HepG2 (cell line): ENCODE data around the gene ZNF512B. TPM values are rescaled to one million over a fixed set of nuclear protein-coding genes. Genes with fewer than 3 reads are reported as not detected.

Experiments
- BRD4 ChIP-seq: sonication (generic); formaldehyde crosslinking; IDR thresholded peaks from 2 replicates; pipeline ENCODE4 v1.4.0; 2020; ENCODE audit warnings: missing genetic modification reagents
- CCDC6 ChIP-seq: sonication (generic); formaldehyde crosslinking; IDR thresholded peaks from 2 replicates; pipeline ENCODE4 v1.8.1; 2022; ENCODE audit warnings: mild to moderate bottlenecking, missing genetic modification reagents, moderate library complexity
- ELF4 ChIP-seq: sonication (generic); formaldehyde crosslinking; IDR thresholded peaks from 2 replicates; pipeline ENCODE4 v1.5.0; 2020; ENCODE audit warnings: missing genetic modification reagents, mild to moderate bottlenecking, moderate library complexity, borderline replicate concordance
- GFI1 ChIP-seq: sonication (generic); formaldehyde crosslinking; IDR thresholded peaks from 2 replicates; pipeline ENCODE4 v1.5.0; 2020; ENCODE audit warnings: missing genetic modification reagents, mild to moderate bottlenecking, borderline replicate concordance
- MLLT10 ChIP-seq: sonication (generic); formaldehyde crosslinking; IDR thresholded peaks from 2 replicates; pipeline ENCODE4 v1.4.0; 2020; ENCODE audit warnings: missing genetic modification reagents
- NONO ChIP-seq, 2 experiments: fragments of 450-650 bp in 1 of 2; sonication (generic) in 1 of 2; formaldehyde crosslinking in 1 of 2; IDR thresholded peaks in 1 of 2; conservative IDR thresholded peaks in 1 of 2; 2 replicates each; pipeline versions ENCODE4 v1.6.1 to v1.8.0; 2017 to 2022; ENCODE audit warnings: mild to moderate bottlenecking in 1 of 2, missing genetic modification reagents in 1 of 2, moderate library complexity in 1 of 2
- REL ChIP-seq: sonication (generic); formaldehyde crosslinking; conservative IDR thresholded peaks from 2 replicates; pipeline ENCODE4 v1.8.0; 2022; ENCODE audit warnings: mild to moderate bottlenecking, missing genetic modification reagents, moderate library complexity
- SMAD3 ChIP-seq: sonication (generic); formaldehyde crosslinking; IDR thresholded peaks from 2 replicates; pipeline ENCODE4 v1.4.0; 2020; ENCODE audit warnings: missing genetic modification reagents
- SPEN ChIP-seq: sonication (generic); formaldehyde crosslinking; IDR thresholded peaks from 2 replicates; pipeline ENCODE4 v1.5.1; 2020; ENCODE audit warnings: low read depth, mild to moderate bottlenecking, missing genetic modification reagents
- SRSF4 ChIP-seq: fragments of 200-400 bp; formaldehyde crosslinking; IDR thresholded peaks from one replicate; pipeline ENCODE4 v1.6.1; 2018; ENCODE audit warnings: mild to moderate bottlenecking, low read depth, low read length, moderate library complexity; ENCODE audit not compliant: poor library complexity, severe bottlenecking
- TCF7 ChIP-seq: sonication (generic); IDR thresholded peaks from 2 replicates; pipeline ENCODE4 v1.6.1; 2016; ENCODE audit warnings: antibody characterized with exemption, low read depth
- ZBTB14 ChIP-seq: sonication (generic); formaldehyde crosslinking; IDR thresholded peaks from 2 replicates; pipeline ENCODE4 v1.4.0; 2020; ENCODE audit warnings: missing genetic modification reagents
- ZBTB38 ChIP-seq: sonication (generic); formaldehyde crosslinking; IDR thresholded peaks from 2 replicates; pipeline ENCODE4 v1.5.1; 2020; ENCODE audit warnings: mild to moderate bottlenecking, missing genetic modification reagents
- ZKSCAN5 ChIP-seq: sonication (generic); formaldehyde crosslinking; IDR thresholded peaks from 2 replicates; pipeline ENCODE4 v1.5.1; 2020; ENCODE audit warnings: mild to moderate bottlenecking, missing genetic modification reagents
- ZNF10 ChIP-seq: sonication (generic); formaldehyde crosslinking; IDR thresholded peaks from 2 replicates; pipeline ENCODE4 v1.4.0; 2020; ENCODE audit warnings: mild to moderate bottlenecking, low read depth, missing genetic modification reagents, borderline replicate concordance
- ZNF274 ChIP-seq: sonication (generic); formaldehyde crosslinking; IDR thresholded peaks from 2 replicates; pipeline ENCODE4 v1.5.1; 2020; ENCODE audit warnings: mild to moderate bottlenecking, missing genetic modification reagents
- ZNF552 ChIP-seq: sonication (generic); formaldehyde crosslinking; IDR thresholded peaks from 2 replicates; pipeline ENCODE4 v1.9.0; 2022; ENCODE audit warnings: missing genetic modification reagents, mild to moderate bottlenecking, borderline replicate concordance
- ZNF598 ChIP-seq: sonication (generic); formaldehyde crosslinking; IDR thresholded peaks from 2 replicates; pipeline ENCODE4 v1.5.1; 2020; ENCODE audit warnings: mild to moderate bottlenecking, missing genetic modification reagents, borderline replicate concordance
- ZNF678 ChIP-seq: sonication (generic); formaldehyde crosslinking; IDR thresholded peaks from 2 replicates; pipeline ENCODE4 v1.4.0; 2020; ENCODE audit warnings: mild to moderate bottlenecking, missing genetic modification reagents
- ZNF703 ChIP-seq: sonication (generic); formaldehyde crosslinking; IDR thresholded peaks from 2 replicates; pipeline ENCODE4 v1.5.1; 2020; ENCODE audit warnings: missing genetic modification reagents, mild to moderate bottlenecking, moderate library complexity, borderline replicate concordance
- ZNF709 ChIP-seq: sonication (generic); formaldehyde crosslinking; IDR thresholded peaks from 2 replicates; pipeline ENCODE4 v1.5.0; 2020; ENCODE audit warnings: mild to moderate bottlenecking, missing genetic modification reagents
- polyA plus RNA-seq, 8 experiments: library from polyadenylated mRNA; depleted of rRNA in 3 of 8; stranded (reverse) in 7 of 8; unstranded in 1 of 8; fragments of >200 nt; fragmentation: Illumina TruSeq in 4 of 8; extraction: Trizol in 4 of 8; gene quantifications; 2 replicates each; pipeline versions ENCODE4 v1.2.1 to v1.2.3, GENCODE V29; 2011 to 2016; ENCODE audit warnings: low read depth in 4 of 8, missing spikeins in 1 of 8, mixed read lengths in 1 of 8; ENCODE audit not compliant: insufficient read depth in 1 of 8
- total RNA-seq, 5 experiments: library from RNA; depleted of rRNA; stranded (reverse); fragments of >200 nt; fragmentation: Illumina TruSeq; extraction: Trizol; gene quantifications; 2 replicates each; pipeline ENCODE4 v1.2.3, GENCODE V29; 2016; ENCODE audit warnings: low read depth in 1 of 5
- TF ChIP-seq, protein P1 (sequence below): sonication (generic); formaldehyde crosslinking; IDR thresholded peaks from 2 replicates; pipeline ENCODE4 v1.4.0; 2020; ENCODE audit warnings: missing genetic modification reagents
- TF ChIP-seq, protein P2 (sequence below): IDR thresholded peaks from 2 replicates; pipeline ENCODE4 v1.6.1; 2016; ENCODE audit warnings: mild to moderate bottlenecking

Gene ZNF512B
- total and polyA plus RNA-seq, 2 of the 13 experiments (the other 11 are each of a cell fraction or from before 2014, with no cell fraction given): 11.5 to 30.6 TPM

DNA sequence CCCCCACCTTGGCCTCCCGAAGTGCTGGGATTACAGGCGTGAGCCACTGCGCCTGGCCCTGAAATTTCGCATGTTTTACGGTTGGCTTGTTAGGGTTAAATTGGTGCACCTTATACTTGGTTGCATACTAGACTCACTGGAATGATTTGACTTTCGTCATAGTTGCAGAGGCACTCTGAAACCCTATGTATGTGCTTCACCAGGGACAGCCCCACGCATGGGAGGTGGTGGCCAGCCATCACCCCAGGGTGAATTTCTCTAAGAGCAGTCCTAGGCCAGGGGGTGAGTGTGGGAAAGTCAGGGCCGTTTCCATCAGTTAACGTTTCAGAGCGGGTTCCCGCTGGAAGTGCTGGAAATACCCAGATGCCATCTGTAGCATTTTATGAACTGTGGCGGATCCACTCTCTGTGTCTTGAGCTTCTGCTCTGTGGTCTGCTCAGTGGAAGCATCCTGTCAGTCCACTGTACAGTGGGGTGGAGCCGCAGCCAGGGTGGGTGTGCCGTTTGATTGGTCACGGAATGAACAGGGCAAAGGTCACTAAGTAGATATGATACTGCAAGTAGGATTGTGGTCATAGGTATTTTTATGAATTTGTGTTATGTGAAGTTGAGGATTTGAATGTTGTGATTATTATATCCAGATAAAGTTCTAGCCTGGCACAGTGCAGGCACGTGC, 61.6 kb downstream of the ZNF512B start (continued):
- TF ChIP-seq, protein P1, sequence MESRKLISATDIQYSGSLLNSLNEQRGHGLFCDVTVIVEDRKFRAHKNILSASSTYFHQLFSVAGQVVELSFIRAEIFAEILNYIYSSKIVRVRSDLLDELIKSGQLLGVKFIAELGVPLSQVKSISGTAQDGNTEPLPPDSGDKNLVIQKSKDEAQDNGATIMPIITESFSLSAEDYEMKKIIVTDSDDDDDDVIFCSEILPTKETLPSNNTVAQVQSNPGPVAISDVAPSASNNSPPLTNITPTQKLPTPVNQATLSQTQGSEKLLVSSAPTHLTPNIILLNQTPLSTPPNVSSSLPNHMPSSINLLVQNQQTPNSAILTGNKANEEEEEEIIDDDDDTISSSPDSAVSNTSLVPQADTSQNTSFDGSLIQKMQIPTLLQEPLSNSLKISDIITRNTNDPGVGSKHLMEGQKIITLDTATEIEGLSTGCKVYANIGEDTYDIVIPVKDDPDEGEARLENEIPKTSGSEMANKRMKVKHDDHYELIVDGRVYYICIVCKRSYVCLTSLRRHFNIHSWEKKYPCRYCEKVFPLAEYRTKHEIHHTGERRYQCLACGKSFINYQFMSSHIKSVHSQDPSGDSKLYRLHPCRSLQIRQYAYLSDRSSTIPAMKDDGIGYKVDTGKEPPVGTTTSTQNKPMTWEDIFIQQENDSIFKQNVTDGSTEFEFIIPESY (CRISPR knock-in tag): peak; percentile 24; the same call in 1 of the 2 replicates
- no peak for TF ChIP-seq ZNF552 (CRISPR knock-in tag)
- no peak for TF ChIP-seq ZNF598 (CRISPR knock-in tag)
- TF ChIP-seq ZBTB38: peak; percentile 42; the same call in 1 of the 2 replicates
- no peak for TF ChIP-seq CCDC6 (CRISPR knock-in tag)
- TF ChIP-seq MLLT10: no peak
- TF ChIP-seq ZBTB14 (CRISPR knock-in tag): no peak
- no peak for TF ChIP-seq SRSF4
- no peak for TF ChIP-seq NONO (IDR thresholded peaks at IDR 0.05)
- TF ChIP-seq NONO (CRISPR knock-in tag; conservative IDR thresholded peaks at IDR 0.05): no peak
- no peak for TF ChIP-seq GFI1 (CRISPR knock-in tag)
- no peak for TF ChIP-seq ELF4 (CRISPR knock-in tag)
- TF ChIP-seq ZNF10 (CRISPR knock-in tag): no peak
- TF ChIP-seq SMAD3 (CRISPR knock-in tag): no peak
- TF ChIP-seq ZNF703 (CRISPR knock-in tag): no peak
- TF ChIP-seq BRD4 (CRISPR knock-in tag): no peak
- TF ChIP-seq, protein P2, sequence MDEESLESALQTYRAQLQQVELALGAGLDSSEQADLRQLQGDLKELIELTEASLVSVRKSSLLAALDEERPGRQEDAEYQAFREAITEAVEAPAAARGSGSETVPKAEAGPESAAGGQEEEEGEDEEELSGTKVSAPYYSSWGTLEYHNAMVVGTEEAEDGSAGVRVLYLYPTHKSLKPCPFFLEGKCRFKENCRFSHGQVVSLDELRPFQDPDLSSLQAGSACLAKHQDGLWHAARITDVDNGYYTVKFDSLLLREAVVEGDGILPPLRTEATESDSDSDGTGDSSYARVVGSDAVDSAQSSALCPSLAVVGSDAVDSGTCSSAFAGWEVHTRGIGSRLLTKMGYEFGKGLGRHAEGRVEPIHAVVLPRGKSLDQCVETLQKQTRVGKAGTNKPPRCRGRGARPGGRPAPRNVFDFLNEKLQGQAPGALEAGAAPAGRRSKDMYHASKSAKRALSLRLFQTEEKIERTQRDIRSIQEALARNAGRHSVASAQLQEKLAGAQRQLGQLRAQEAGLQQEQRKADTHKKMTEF (CRISPR knock-in tag): no peak
- no peak for TF ChIP-seq ZKSCAN5
- TF ChIP-seq REL (CRISPR knock-in tag): no peak
- TF ChIP-seq TCF7: no peak
- no peak for TF ChIP-seq ZNF678 (CRISPR knock-in tag)
- TF ChIP-seq ZNF274 (CRISPR knock-in tag): 0 out of 2 replicates have a peak, but pooled peaks have one; percentile 40
- TF ChIP-seq SPEN: no peak
- TF ChIP-seq ZNF709 (CRISPR knock-in tag): no peak
